Erythroblast (primary cell): ENCODE measurements around the gene SLC26A3.

Experiments used
- GATA1 ChIP-seq: IDR thresholded peaks from 2 replicates; pipeline ENCODE4 v1.6.1; 2011; ENCODE audit warnings: low read depth, mild to moderate bottlenecking, control low read depth, low read length, moderate library complexity
- POLR2A ChIP-seq: IDR thresholded peaks from 2 replicates; pipeline ENCODE4 v1.6.1; 2011; ENCODE audit warnings: mild to moderate bottlenecking, low read length

- TF ChIP-seq POLR2A (no peak), GATA1 (no peak)
Observed at GRCh38 chr7:107778283-107778682, 24.7 kb downstream of the SLC26A3 start.
